ENCODE measurements around the gene TBX20. TPM values are rescaled to one million over a fixed set of nuclear protein-coding genes. Genes with fewer than 3 reads are reported as not detected.

TBX20 gene
- total RNA-seq, 1 experiment from 2014 or later: not detected

DNA sequence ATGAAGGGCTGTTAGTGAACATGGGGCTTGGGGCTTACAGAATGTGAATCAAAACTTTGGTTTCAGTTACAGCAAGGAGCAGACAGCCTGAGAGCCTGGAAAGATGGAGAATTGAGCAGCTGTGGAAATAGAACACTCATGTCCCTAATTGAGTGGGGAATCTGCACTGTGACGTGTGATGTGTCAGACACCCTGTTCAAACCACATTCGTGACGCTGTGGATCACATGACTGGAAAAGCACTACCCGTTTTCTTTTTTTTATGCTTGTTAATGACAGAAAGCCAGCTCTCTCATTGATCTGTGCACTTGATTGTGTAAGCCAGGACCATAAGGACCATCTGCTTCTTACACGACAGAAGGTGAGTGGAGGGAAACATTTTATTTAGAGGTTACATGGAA lies 15.1 kb upstream of the TBX20 start:
- no peak for DNase-seq
- Histone ChIP-seq H3K27me3 (ENCODE audit: low read length) (no peaks in the 10 kb centered on the region), H2AFZ (ENCODE audit: low read length) (0 out of 2 replicates have a peak overlapping the region, but pooled peaks have one; percentile 28), H3K9me2 (replicated peaks; ENCODE audit: insufficient read depth, low read length) (no peaks in the 10 kb centered on the region), H3K27ac (ENCODE audit: low read length) (no peak overlapping the region), H3K4me3 (ENCODE audit: low read length) (no peak overlapping the region), H3K79me2 (ENCODE audit: low read length) (no peaks in the 10 kb centered on the region), H3K36me3 (ENCODE audit: insufficient read depth, low read length) (no peaks in the 10 kb centered on the region), H3K4me2 (ENCODE audit: low read depth, low read length, poor library complexity, severe bottlenecking) (no peak overlapping the region), H3K9ac (ENCODE audit: low read length) (no peak overlapping the region), H4K20me1 (ENCODE audit: insufficient read depth, low read depth, low read length) (no peaks in the 10 kb centered on the region), H3K9me3 (ENCODE audit: low read length) (no peaks in the 10 kb centered on the region), H3K4me1 (ENCODE audit: low read length) (no peaks in the 10 kb centered on the region)

DNA sequence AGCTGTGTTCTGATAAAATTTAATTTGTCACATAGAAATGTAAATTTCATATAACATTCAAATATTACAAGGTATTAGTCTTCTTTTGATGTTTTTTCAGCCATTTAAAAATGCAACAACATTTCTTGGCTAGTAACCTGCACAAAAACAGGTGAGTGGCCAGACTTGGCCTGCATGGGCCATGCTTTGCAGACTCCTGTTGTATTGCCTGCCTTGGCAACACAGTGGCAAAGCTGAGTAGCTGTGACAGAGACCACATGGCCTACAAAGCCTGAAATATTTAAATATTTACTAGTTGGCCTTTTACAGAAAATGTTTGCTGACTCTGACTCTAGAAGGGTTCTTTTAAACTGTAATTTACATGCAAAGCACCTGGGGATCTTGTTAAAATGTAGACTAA lies 13.5 kb upstream of the TBX20 start:
- H2AFZ ChIP-seq (ENCODE audit: low read length): no peak overlapping the region
- H3K4me2 ChIP-seq (ENCODE audit: low read depth, low read length, poor library complexity, severe bottlenecking): no peak overlapping the region
- H3K4me1 ChIP-seq (ENCODE audit: low read length): no peaks in the 10 kb centered on the region
- H3K79me2 ChIP-seq (ENCODE audit: low read length): no peaks in the 10 kb centered on the region
- no peaks in the 10 kb centered on the region for H3K9me3 ChIP-seq (ENCODE audit: low read length)
- no peak overlapping the region for H3K27ac ChIP-seq (ENCODE audit: low read length)
- no peaks in the 10 kb centered on the region for H3K9me2 ChIP-seq (replicated peaks; ENCODE audit: insufficient read depth, low read length)
- no peaks in the 10 kb centered on the region for H4K20me1 ChIP-seq (ENCODE audit: insufficient read depth, low read depth, low read length)
- no peaks in the 10 kb centered on the region for H3K36me3 ChIP-seq (ENCODE audit: insufficient read depth, low read length)
- H3K9ac ChIP-seq (ENCODE audit: low read length): no peak overlapping the region
- H3K27me3 ChIP-seq (ENCODE audit: low read length): no peaks in the 10 kb centered on the region
- no peak overlapping the region for H3K4me3 ChIP-seq (ENCODE audit: low read length)
- DNase-seq: no peak

DNA sequence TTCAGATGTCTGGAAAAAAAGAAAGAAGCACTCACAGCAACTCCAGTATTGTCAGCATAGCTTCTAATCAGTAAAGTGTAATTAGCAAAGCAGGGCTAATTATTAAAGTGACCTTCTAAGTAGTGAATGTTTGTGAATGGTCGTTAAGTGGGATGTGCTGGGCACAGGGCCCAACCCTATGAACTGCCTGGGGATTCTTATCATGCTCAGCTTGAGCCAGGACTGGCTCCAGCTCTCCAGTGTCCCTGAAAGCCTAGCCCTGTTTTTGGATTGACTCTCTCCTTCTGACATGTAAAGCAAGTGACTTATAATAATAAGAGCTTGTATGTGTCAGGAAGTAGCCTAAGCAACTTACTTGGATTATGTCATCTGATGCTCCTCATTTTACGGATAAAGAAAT lies 9.5 kb upstream of the TBX20 start:
- Histone ChIP-seq H3K27me3 (ENCODE audit: low read length) (no peaks in the 10 kb centered on the region), H3K27ac (ENCODE audit: low read length) (no peak overlapping the region), H4K20me1 (ENCODE audit: insufficient read depth, low read depth, low read length) (no peaks in the 10 kb centered on the region)

DNA sequence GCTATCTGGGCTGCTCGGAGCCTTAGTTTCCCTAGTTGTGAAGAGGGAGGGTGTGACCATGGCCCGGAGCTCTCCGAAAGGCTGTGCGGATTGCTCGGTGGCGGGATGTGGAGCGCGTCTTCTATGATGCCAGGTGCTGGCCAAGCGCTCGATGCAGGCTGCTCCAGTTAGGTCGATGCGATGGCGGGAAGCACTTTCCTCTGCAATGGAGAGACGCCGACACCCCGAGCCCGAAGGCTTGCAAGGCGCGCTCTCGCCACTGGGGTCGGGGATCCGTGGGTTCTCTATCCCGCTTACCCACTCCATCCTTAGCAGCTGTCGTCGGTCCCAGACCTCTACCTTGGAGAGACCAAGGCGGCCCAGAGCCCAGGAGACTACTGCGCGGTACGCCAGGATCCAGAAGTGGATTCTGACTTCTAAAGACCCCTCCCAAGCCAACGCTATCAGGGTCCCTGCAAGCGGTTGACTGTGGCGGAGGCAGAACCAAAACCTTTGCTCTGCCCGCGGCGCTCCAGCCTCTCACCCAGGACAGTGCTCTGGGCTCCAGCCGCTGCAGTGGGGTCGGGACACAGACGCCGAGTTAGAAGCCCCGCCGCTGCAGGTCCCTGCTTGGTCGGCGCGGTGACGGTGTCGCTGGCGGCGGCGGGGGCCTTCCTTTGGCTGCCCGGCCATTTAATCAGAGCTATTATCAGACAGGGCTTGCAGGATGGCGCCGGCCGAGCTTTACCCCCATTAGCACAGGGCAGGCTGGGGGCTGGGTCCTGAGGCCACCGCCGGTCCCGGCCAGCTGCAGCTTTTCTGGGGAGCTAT lies 7.8 kb upstream of the TBX20 start:
- H3K27me3 ChIP-seq (ENCODE audit: low read length): no peaks in the 10 kb centered on the region
- no peak overlapping the region for H3K9ac ChIP-seq (ENCODE audit: low read length)
- H3K4me3 ChIP-seq (ENCODE audit: low read length): no peak overlapping the region
- no peaks in the 10 kb centered on the region for H3K9me2 ChIP-seq (replicated peaks; ENCODE audit: insufficient read depth, low read length)
- no peaks in the 10 kb centered on the region for H3K9me3 ChIP-seq (ENCODE audit: low read length)
- H4K20me1 ChIP-seq (ENCODE audit: insufficient read depth, low read depth, low read length): no peaks in the 10 kb centered on the region
- no peak overlapping the region for H2AFZ ChIP-seq (ENCODE audit: low read length)
- H3K4me2 ChIP-seq (ENCODE audit: low read depth, low read length, poor library complexity, severe bottlenecking): no peak overlapping the region
- H3K79me2 ChIP-seq (ENCODE audit: low read length): no peaks in the 10 kb centered on the region
- no peaks in the 10 kb centered on the region for H3K4me1 ChIP-seq (ENCODE audit: low read length)
- no peak for DNase-seq
- no peak overlapping the region for H3K27ac ChIP-seq (ENCODE audit: low read length)
- H3K36me3 ChIP-seq (ENCODE audit: insufficient read depth, low read length): no peaks in the 10 kb centered on the region

More for the DNA sequence above, 9.5 kb upstream of the TBX20 start:
- Histone ChIP-seq H2AFZ (ENCODE audit: low read length) (no peak overlapping the region), H3K9ac (ENCODE audit: low read length) (no peak overlapping the region), H3K9me3 (ENCODE audit: low read length) (no peaks in the 10 kb centered on the region), H3K4me2 (ENCODE audit: low read depth, low read length, poor library complexity, severe bottlenecking) (no peak overlapping the region), H3K79me2 (ENCODE audit: low read length) (no peaks in the 10 kb centered on the region), H3K9me2 (replicated peaks; ENCODE audit: insufficient read depth, low read length) (no peaks in the 10 kb centered on the region), H3K36me3 (ENCODE audit: insufficient read depth, low read length) (no peaks in the 10 kb centered on the region), H3K4me3 (ENCODE audit: low read length) (no peak overlapping the region), H3K4me1 (ENCODE audit: low read length) (no peaks in the 10 kb centered on the region)
- no peak for DNase-seq

DNA sequence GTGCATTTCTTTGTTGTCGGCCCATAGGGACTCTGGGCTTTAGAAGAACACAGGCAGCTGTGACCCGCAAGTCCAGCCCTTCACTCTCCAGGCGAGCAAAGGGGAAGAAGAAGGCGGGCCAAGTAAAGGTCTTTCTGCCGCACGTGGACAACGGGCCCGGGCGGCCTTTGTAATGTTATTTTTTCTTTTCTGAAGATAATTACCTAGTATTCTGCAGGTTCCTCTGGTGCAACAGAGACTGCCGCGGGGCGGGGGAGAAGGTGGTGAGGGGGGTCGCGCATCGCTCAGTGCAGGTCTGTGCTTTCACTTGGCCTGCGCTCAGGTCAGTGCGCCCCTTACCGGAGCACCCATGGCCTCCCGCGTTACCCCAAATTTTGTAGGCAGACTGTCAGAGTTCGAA lies 7.1 kb upstream of the TBX20 start:
- H3K9me3 ChIP-seq (ENCODE audit: low read length): no peaks in the 10 kb centered on the region
- no peaks in the 10 kb centered on the region for H3K36me3 ChIP-seq (ENCODE audit: insufficient read depth, low read length)
- no peak overlapping the region for H3K4me3 ChIP-seq (ENCODE audit: low read length)
- no peaks in the 10 kb centered on the region for H3K9me2 ChIP-seq (replicated peaks; ENCODE audit: insufficient read depth, low read length)
- H3K4me1 ChIP-seq (ENCODE audit: low read length): no peaks in the 10 kb centered on the region
- H3K4me2 ChIP-seq (ENCODE audit: low read depth, low read length, poor library complexity, severe bottlenecking): no peak overlapping the region
- no peaks in the 10 kb centered on the region for H3K27me3 ChIP-seq (ENCODE audit: low read length)
- no peaks in the 10 kb centered on the region for H3K79me2 ChIP-seq (ENCODE audit: low read length)
- H4K20me1 ChIP-seq (ENCODE audit: insufficient read depth, low read depth, low read length): no peaks in the 10 kb centered on the region
- DNase-seq: no peak
- no peak overlapping the region for H2AFZ ChIP-seq (ENCODE audit: low read length)
- H3K27ac ChIP-seq (ENCODE audit: low read length): no peak overlapping the region
- no peak overlapping the region for H3K9ac ChIP-seq (ENCODE audit: low read length)

DNA sequence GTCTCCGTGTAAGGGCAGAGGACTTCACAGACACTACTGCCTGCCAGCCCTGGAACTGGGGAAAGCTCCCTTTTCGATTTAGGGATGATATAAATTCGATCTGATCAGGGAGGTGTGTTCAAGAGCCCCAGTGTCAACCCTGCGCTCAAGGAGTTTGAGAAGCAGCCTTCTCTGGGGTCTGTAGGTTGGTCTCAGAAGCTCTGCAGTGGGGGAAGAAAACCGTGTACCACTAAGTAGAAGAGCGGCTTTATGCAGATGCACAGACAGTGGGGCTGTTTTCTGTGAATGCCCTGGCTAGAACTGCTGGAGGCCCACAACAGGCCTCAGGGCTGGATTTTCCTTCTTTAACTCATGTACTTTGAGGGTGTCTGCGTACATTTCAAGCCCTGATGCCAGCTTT lies 6.3 kb upstream of the TBX20 start:
- H3K27me3 ChIP-seq (ENCODE audit: low read length): no peaks in the 10 kb centered on the region
- H3K36me3 ChIP-seq (ENCODE audit: insufficient read depth, low read length): no peaks in the 10 kb centered on the region
- H3K9me3 ChIP-seq (ENCODE audit: low read length): no peaks in the 10 kb centered on the region
- no peak overlapping the region for H3K4me2 ChIP-seq (ENCODE audit: low read depth, low read length, poor library complexity, severe bottlenecking)
- DNase-seq: no peak
- H4K20me1 ChIP-seq (ENCODE audit: insufficient read depth, low read depth, low read length): no peaks in the 10 kb centered on the region
- no peaks in the 10 kb centered on the region for H3K79me2 ChIP-seq (ENCODE audit: low read length)
- H3K4me3 ChIP-seq (ENCODE audit: low read length): no peak overlapping the region
- no peak overlapping the region for H3K9ac ChIP-seq (ENCODE audit: low read length)
- H3K9me2 ChIP-seq (replicated peaks; ENCODE audit: insufficient read depth, low read length): no peaks in the 10 kb centered on the region
- H3K4me1 ChIP-seq (ENCODE audit: low read length): no peaks in the 10 kb centered on the region
- H2AFZ ChIP-seq (ENCODE audit: low read length): no peak overlapping the region
- no peak overlapping the region for H3K27ac ChIP-seq (ENCODE audit: low read length)

DNA sequence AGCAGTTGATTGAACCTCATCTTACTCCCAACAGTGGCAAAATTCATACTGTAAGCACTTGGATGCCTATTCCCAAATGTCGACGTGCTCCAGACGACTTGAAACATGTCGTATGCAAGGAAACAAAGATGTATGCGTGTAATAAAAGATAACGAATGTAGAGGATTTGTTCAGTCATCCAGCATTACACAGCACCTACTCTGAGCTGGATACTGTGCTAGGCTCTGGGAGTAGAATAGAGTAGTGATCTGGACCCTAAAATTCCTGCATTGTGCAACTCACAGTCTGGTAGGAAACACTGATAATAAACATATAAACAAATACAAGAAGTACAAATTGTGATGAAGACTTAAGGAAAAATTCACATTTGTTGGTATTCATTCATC lies 5.6 kb upstream of the TBX20 start:
- H3K4me3 ChIP-seq (ENCODE audit: low read length): no peak overlapping the region
- H3K9me2 ChIP-seq (replicated peaks; ENCODE audit: insufficient read depth, low read length): no peaks in the 10 kb centered on the region
- H3K79me2 ChIP-seq (ENCODE audit: low read length): no peaks in the 10 kb centered on the region
- DNase-seq: no peak
- H3K9me3 ChIP-seq (ENCODE audit: low read length): no peaks in the 10 kb centered on the region
- no peaks in the 10 kb centered on the region for H3K4me1 ChIP-seq (ENCODE audit: low read length)
- no peak overlapping the region for H2AFZ ChIP-seq (ENCODE audit: low read length)
- no peaks in the 10 kb centered on the region for H4K20me1 ChIP-seq (ENCODE audit: insufficient read depth, low read depth, low read length)
- no peak overlapping the region for H3K27ac ChIP-seq (ENCODE audit: low read length)
- H3K36me3 ChIP-seq (ENCODE audit: insufficient read depth, low read length): no peaks in the 10 kb centered on the region
- H3K27me3 ChIP-seq (ENCODE audit: low read length): no peaks in the 10 kb centered on the region
- no peak overlapping the region for H3K9ac ChIP-seq (ENCODE audit: low read length)
- H3K4me2 ChIP-seq (ENCODE audit: low read depth, low read length, poor library complexity, severe bottlenecking): no peak overlapping the region

DNA sequence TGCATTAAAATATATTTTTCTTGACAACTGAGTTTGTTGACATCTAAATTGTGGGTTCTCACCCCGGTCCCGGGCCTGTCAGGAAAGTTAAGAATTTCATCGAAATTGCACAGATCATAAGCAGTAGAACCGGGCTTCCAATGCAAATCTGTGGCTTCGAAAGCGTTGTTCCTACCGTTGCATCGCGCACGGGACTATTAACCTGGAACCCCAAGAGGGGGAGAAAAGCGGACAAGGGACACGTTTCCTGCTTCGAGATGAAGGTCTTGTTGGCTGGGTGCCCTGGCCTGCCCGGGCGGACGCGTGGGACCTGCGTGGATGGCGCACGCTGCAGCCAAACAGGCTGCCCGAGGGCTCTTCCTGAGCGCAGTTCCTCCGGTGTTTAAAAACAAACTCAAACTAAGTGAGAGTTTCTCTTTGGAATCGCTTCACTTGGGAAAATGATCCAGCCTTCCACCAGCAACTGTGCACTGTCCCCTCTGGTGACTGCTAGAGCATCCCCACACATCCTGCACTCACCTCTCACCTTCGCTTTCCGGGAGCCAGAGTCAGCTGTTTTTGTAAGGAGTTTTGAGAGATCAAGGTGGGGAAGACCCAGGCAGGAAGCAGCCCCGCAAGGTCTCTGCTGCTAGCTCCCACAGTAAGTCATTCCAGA lies 5.1 kb upstream of the TBX20 start:
- Histone ChIP-seq H3K4me2 (ENCODE audit: low read depth, low read length, poor library complexity, severe bottlenecking) (no peak overlapping the region), H3K4me3 (ENCODE audit: low read length) (no peak overlapping the region), H3K9ac (ENCODE audit: low read length) (no peak overlapping the region), H2AFZ (ENCODE audit: low read length) (no peak overlapping the region), H3K9me3 (ENCODE audit: low read length) (no peaks in the 10 kb centered on the region), H3K4me1 (ENCODE audit: low read length) (no peaks in the 10 kb centered on the region), H3K79me2 (ENCODE audit: low read length) (no peaks in the 10 kb centered on the region), H3K36me3 (ENCODE audit: insufficient read depth, low read length) (no peaks in the 10 kb centered on the region), H3K9me2 (replicated peaks; ENCODE audit: insufficient read depth, low read length) (no peaks in the 10 kb centered on the region), H4K20me1 (ENCODE audit: insufficient read depth, low read depth, low read length) (no peaks in the 10 kb centered on the region), H3K27ac (ENCODE audit: low read length) (no peak overlapping the region), H3K27me3 (ENCODE audit: low read length) (no peaks in the 10 kb centered on the region)
- DNase-seq: no peak
